Thymus (tissue), 11 donors: ENCODE measurements around the gene ARHGAP6. TPM values are rescaled to one million over a fixed set of nuclear protein-coding genes. Genes with fewer than 3 reads are reported as not detected.
"Not testable (repeated sequence)": the region's sequence is repeated elsewhere in the genome, so short reads cannot be mapped to it uniquely, and the experiment has no call there.

Experiments
- DNase-seq, 9 donors: peaks; one replicate each; pipeline ENCODE4 v3.0.0-alpha.2; 2013; ENCODE audit warnings: low spot score in 9 of 9, low read depth in 6 of 9, missing footprints in 1 of 9
- H3K27ac ChIP-seq, 2 donors: one replicate each; pipeline ENCODE4 v1.5.1; 2013; ENCODE audit warnings: control low read depth in 1 of 2, low read depth in 1 of 2, low read length in 1 of 2, mild to moderate bottlenecking in 1 of 2, moderate library complexity in 1 of 2
- H3K27me3 ChIP-seq, 2 donors: one replicate each; pipeline ENCODE4 v1.5.1; 2013; ENCODE audit warnings: low read length in 1 of 2; ENCODE audit not compliant: control insufficient read depth in 2 of 2, insufficient read depth in 1 of 2
- H3K36me3 ChIP-seq, 2 donors: one replicate each; pipeline ENCODE4 v1.5.1; 2013; ENCODE audit warnings: low read length in 1 of 2, mild to moderate bottlenecking in 1 of 2, moderate library complexity in 1 of 2; ENCODE audit not compliant: control insufficient read depth in 2 of 2, insufficient read depth in 2 of 2
- H3K4me1 ChIP-seq, 2 donors: one replicate each; pipeline ENCODE4 v1.5.1; 2013; ENCODE audit warnings: low read length in 2 of 2; ENCODE audit not compliant: control insufficient read depth in 2 of 2, insufficient read depth in 2 of 2
- H3K4me3 ChIP-seq, 2 donors: one replicate each; pipeline ENCODE4 v1.5.1; 2013; ENCODE audit warnings: low read length in 2 of 2, control low read depth in 1 of 2, mild to moderate bottlenecking in 1 of 2
- H3K9me3 ChIP-seq, 2 donors: one replicate each; pipeline ENCODE4 v1.5.1; 2013; ENCODE audit warnings: low read length in 1 of 2, mild to moderate bottlenecking in 1 of 2; ENCODE audit not compliant: control insufficient read depth in 2 of 2, insufficient read depth in 1 of 2
- WGBS: extraction: QIAGEN DNeasy Blood & Tissue Kit; methylation state at CpG from one replicate; pipeline ENCODE4 v1.1.7; 2013; 5-methylcytosine and 5-hydroxymethylcytosine counted together
- polyA plus RNA-seq: library from polyadenylated mRNA; stranded (reverse); fragments of 200-250 nt; gene quantifications from one replicate; pipeline ENCODE4 v1.2.3, GENCODE V29; 2013
- total RNA-seq: library from RNA; stranded (reverse); fragments of 120-200 nt; gene quantifications from one replicate; pipeline ENCODE4 v1.2.4, GENCODE V29; 2013
- donor health status: healthy.

Gene ARHGAP6
- total and polyA plus RNA-seq, 2 donors, result 0.71 to 2.3 TPM

GRCh38 chrX:11614253-11614652 is 51.5 kb downstream of the ARHGAP6 start:
- H3K27ac ChIP-seq, H3K4me1 ChIP-seq, DNase-seq, H3K9me3 ChIP-seq, H3K4me3 ChIP-seq, H3K36me3 ChIP-seq, H3K27me3 ChIP-seq: not testable (repeated sequence)
- 77% methylated on average over 3 of the region's 3 CpGs for WGBS

GRCh38 chrX:11611965-11612364 is 53.8 kb downstream of the ARHGAP6 start:
- H3K4me1 ChIP-seq, result no peaks in the 10 kb centered on the region
- H3K36me3 ChIP-seq, result no peaks in the 10 kb centered on the region
- no peak overlapping the region for H3K4me3 ChIP-seq
- no peaks in the 10 kb centered on the region for H3K9me3 ChIP-seq
- H3K27me3 ChIP-seq, result no peaks in the 10 kb centered on the region
- WGBS, result 43% methylated on average over 1 of the region's 1 CpG
- no peak for DNase-seq
- H3K27ac ChIP-seq, result no peak overlapping the region

- no peaks in the 10 kb centered on the region for H3K9me3 ChIP-seq
- H3K4me3 ChIP-seq, result no peak overlapping the region
- H3K36me3 ChIP-seq, result no peaks in the 10 kb centered on the region
- no peaks in the 10 kb centered on the region for H3K27me3 ChIP-seq
- H3K27ac ChIP-seq, result no peak overlapping the region
- no peaks in the 10 kb centered on the region for H3K4me1 ChIP-seq
- DNase-seq, result no peak
- WGBS, result 92% methylated on average over 1 of the region's 1 CpG
These were observed 54.6 kb downstream of the ARHGAP6 start for GRCh38 chrX:11611161-11611560.

- 87% methylated on average over 2 of the region's 2 CpGs for WGBS
- H3K36me3 ChIP-seq, result no peaks in the 10 kb centered on the region
- no peaks in the 10 kb centered on the region for H3K27me3 ChIP-seq
- H3K4me3 ChIP-seq, result no peak overlapping the region
- DNase-seq, result no peak
- H3K27ac ChIP-seq, result no peak overlapping the region
- no peaks in the 10 kb centered on the region for H3K4me1 ChIP-seq
- H3K9me3 ChIP-seq, result no peaks in the 10 kb centered on the region
These were observed 56.6 kb downstream of the ARHGAP6 start for GRCh38 chrX:11609109-11609508.

- no peaks in the 10 kb centered on the region for H3K27me3 ChIP-seq
- H3K36me3 ChIP-seq, result no peaks in the 10 kb centered on the region
- no peak overlapping the region for H3K4me3 ChIP-seq
- H3K27ac ChIP-seq, result no peak overlapping the region
- no peaks in the 10 kb centered on the region for H3K9me3 ChIP-seq
- DNase-seq, result no peak
- no peaks in the 10 kb centered on the region for H3K4me1 ChIP-seq
These were observed 59.3 kb downstream of the ARHGAP6 start for GRCh38 chrX:11606408-11606807.

GRCh38 chrX:11600578-11600977 is 65.1 kb downstream of the ARHGAP6 start:
- 86% methylated on average over 3 of the region's 3 CpGs for WGBS
- Histone ChIP-seq H3K9me3 (no peaks in the 10 kb centered on the region), H3K27ac (no peak overlapping the region), H3K4me3 (no peak overlapping the region), H3K4me1 (no peaks in the 10 kb centered on the region), H3K36me3 (no peaks in the 10 kb centered on the region), H3K27me3 (no peaks in the 10 kb centered on the region)
- DNase-seq, result no peak

GRCh38 chrX:11597479-11597878 is 68.2 kb downstream of the ARHGAP6 start:
- Histone ChIP-seq H3K27ac (no peak overlapping the region), H3K4me1 (no peaks in the 10 kb centered on the region), H3K27me3 (no peaks in the 10 kb centered on the region), H3K9me3 (no peaks in the 10 kb centered on the region), H3K36me3 (no peaks in the 10 kb centered on the region), H3K4me3 (no peak overlapping the region)
- WGBS, result 90% methylated on average over 2 of the region's 2 CpGs
- no peak for DNase-seq

GRCh38 chrX:11591723-11592346 is 73.9 kb downstream of the ARHGAP6 start:
- Histone ChIP-seq H3K36me3 (no peaks in the 10 kb centered on the region), H3K4me3 (no peak overlapping the region), H3K4me1 (no peaks in the 10 kb centered on the region), H3K27ac (no peak overlapping the region), H3K27me3 (no peaks in the 10 kb centered on the region), H3K9me3 (no peaks in the 10 kb centered on the region)
- DNase-seq, result no peak

GRCh38 chrX:11589641-11590040 is 76.1 kb downstream of the ARHGAP6 start:
- WGBS, result 68% methylated on average over 3 of the region's 3 CpGs
- H3K4me1 ChIP-seq, result no peaks in the 10 kb centered on the region
- H3K36me3 ChIP-seq, result no peaks in the 10 kb centered on the region
- H3K27ac ChIP-seq, result no peak overlapping the region
- H3K9me3 ChIP-seq, result no peaks in the 10 kb centered on the region
- no peak overlapping the region for H3K4me3 ChIP-seq
- no peaks in the 10 kb centered on the region for H3K27me3 ChIP-seq
- no peak for DNase-seq

- Histone ChIP-seq H3K4me3 (no peak overlapping the region), H3K27me3 (no peaks in the 10 kb centered on the region), H3K27ac (no peak overlapping the region), H3K36me3 (no peaks in the 10 kb centered on the region), H3K9me3 (no peaks in the 10 kb centered on the region), H3K4me1 (no peaks in the 10 kb centered on the region)
- DNase-seq, result no peak
These were observed 77.6 kb downstream of the ARHGAP6 start for GRCh38 chrX:11588097-11588496.
